Ishikawa (cell line): ENCODE results near the gene ZNF778.

Source experiments
- CEBPB ChIP-seq: IDR thresholded peaks from 2 replicates; pipeline ENCODE4 v1.6.1; 2012
- CREB1 ChIP-seq: IDR thresholded peaks from 2 replicates; pipeline ENCODE4 v1.6.1; 2012; ENCODE audit warnings: low read depth
- EGR1 ChIP-seq: IDR thresholded peaks from 2 replicates; pipeline ENCODE4 v1.6.1; 2012
- EP300 ChIP-seq: IDR thresholded peaks from 2 replicates; pipeline ENCODE4 v1.6.1; 2012; ENCODE audit warnings: borderline replicate concordance
- FOXM1 ChIP-seq: IDR thresholded peaks from 2 replicates; pipeline ENCODE4 v1.6.1; 2012; ENCODE audit warnings: low read depth, borderline replicate concordance
- NFIC ChIP-seq: IDR thresholded peaks from 2 replicates; pipeline ENCODE4 v1.6.1; 2012
- RAD21 ChIP-seq: IDR thresholded peaks from 2 replicates; pipeline ENCODE4 v1.6.1; 2012; ENCODE audit warnings: low read depth
- TAF1 ChIP-seq: IDR thresholded peaks from 2 replicates; pipeline ENCODE4 v1.6.1; 2012; ENCODE audit warnings: low read depth, mild to moderate bottlenecking
- TCF12 ChIP-seq: IDR thresholded peaks from 2 replicates; pipeline ENCODE4 v1.6.1; 2012; ENCODE audit warnings: low read depth
- TEAD4 ChIP-seq: IDR thresholded peaks from 2 replicates; pipeline ENCODE4 v1.6.1; 2012
- YY1 ChIP-seq: IDR thresholded peaks from 2 replicates; pipeline ENCODE4 v1.6.1; 2012; ENCODE audit warnings: low read depth
- ZBTB7A ChIP-seq: IDR thresholded peaks from 2 replicates; pipeline ENCODE4 v1.6.1; 2012; ENCODE audit warnings: low read depth
- TF ChIP-seq, protein P1 (sequence below): IDR thresholded peaks from 2 replicates; pipeline ENCODE4 v1.6.1; 2012
- TF ChIP-seq, protein P2 (sequence below): IDR thresholded peaks from 2 replicates; pipeline ENCODE4 v1.6.1; 2012
- TF ChIP-seq, protein P3 (sequence below): IDR thresholded peaks from 2 replicates; pipeline ENCODE4 v1.6.1; 2012; ENCODE audit warnings: low read depth, mild to moderate bottlenecking

ZNF778 gene

DNA sequence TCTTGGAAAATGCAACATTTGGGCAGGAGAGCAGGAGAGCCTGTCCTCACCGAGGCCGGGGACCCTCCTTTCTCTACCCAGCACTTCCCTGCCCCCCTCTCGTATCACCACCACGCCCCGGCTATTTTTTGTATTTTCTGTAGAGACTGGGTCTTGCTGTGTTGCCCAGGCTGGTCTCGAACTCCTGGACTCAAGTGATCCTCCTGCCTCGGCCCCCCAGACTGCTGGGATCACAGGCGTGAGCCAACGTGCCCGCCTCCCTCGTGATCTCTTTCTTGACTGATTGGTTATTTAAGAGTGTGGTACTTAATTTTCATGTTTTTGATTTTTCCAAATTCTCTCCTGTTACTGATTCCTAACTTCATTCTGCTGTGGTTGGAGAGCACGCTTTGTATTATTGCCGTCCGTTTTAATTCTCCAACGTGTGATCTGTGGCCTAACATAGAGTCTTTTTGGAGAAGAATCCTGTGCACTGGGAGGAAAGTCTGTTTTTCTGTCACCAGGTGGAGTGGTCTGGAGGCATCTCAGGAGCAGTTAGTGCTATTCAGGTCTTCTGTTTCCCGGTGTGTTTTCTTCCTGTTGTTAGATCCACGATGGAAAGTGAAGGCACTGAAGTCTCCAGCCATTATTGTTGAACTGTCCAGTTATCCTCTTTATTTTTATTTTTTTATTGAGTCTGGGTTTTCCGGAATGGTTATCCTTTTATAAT is 40.4 kb downstream of the ZNF778 start:
- TF ChIP-seq TCF12 = no peak
- no peak for TF ChIP-seq RAD21
- TF ChIP-seq, protein P1, sequence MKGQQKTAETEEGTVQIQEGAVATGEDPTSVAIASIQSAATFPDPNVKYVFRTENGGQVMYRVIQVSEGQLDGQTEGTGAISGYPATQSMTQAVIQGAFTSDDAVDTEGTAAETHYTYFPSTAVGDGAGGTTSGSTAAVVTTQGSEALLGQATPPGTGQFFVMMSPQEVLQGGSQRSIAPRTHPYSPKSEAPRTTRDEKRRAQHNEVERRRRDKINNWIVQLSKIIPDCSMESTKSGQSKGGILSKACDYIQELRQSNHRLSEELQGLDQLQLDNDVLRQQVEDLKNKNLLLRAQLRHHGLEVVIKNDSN = no peak
- no peak for TF ChIP-seq NFIC
- no peak for TF ChIP-seq CEBPB
- TF ChIP-seq EGR1 = no peak
- no peak for TF ChIP-seq TAF1
- TF ChIP-seq CREB1 = no peak
- TF ChIP-seq FOXM1 = no peak
- no peak for TF ChIP-seq YY1
- no peak for TF ChIP-seq TEAD4
- no peak for TF ChIP-seq ZBTB7A
- TF ChIP-seq, protein P2, sequence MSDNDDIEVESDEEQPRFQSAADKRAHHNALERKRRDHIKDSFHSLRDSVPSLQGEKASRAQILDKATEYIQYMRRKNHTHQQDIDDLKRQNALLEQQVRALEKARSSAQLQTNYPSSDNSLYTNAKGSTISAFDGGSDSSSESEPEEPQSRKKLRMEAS = no peak
- TF ChIP-seq, protein P3, sequence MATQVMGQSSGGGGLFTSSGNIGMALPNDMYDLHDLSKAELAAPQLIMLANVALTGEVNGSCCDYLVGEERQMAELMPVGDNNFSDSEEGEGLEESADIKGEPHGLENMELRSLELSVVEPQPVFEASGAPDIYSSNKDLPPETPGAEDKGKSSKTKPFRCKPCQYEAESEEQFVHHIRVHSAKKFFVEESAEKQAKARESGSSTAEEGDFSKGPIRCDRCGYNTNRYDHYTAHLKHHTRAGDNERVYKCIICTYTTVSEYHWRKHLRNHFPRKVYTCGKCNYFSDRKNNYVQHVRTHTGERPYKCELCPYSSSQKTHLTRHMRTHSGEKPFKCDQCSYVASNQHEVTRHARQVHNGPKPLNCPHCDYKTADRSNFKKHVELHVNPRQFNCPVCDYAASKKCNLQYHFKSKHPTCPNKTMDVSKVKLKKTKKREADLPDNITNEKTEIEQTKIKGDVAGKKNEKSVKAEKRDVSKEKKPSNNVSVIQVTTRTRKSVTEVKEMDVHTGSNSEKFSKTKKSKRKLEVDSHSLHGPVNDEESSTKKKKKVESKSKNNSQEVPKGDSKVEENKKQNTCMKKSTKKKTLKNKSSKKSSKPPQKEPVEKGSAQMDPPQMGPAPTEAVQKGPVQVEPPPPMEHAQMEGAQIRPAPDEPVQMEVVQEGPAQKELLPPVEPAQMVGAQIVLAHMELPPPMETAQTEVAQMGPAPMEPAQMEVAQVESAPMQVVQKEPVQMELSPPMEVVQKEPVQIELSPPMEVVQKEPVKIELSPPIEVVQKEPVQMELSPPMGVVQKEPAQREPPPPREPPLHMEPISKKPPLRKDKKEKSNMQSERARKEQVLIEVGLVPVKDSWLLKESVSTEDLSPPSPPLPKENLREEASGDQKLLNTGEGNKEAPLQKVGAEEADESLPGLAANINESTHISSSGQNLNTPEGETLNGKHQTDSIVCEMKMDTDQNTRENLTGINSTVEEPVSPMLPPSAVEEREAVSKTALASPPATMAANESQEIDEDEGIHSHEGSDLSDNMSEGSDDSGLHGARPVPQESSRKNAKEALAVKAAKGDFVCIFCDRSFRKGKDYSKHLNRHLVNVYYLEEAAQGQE = no peak
- no peak for TF ChIP-seq EP300

DNA sequence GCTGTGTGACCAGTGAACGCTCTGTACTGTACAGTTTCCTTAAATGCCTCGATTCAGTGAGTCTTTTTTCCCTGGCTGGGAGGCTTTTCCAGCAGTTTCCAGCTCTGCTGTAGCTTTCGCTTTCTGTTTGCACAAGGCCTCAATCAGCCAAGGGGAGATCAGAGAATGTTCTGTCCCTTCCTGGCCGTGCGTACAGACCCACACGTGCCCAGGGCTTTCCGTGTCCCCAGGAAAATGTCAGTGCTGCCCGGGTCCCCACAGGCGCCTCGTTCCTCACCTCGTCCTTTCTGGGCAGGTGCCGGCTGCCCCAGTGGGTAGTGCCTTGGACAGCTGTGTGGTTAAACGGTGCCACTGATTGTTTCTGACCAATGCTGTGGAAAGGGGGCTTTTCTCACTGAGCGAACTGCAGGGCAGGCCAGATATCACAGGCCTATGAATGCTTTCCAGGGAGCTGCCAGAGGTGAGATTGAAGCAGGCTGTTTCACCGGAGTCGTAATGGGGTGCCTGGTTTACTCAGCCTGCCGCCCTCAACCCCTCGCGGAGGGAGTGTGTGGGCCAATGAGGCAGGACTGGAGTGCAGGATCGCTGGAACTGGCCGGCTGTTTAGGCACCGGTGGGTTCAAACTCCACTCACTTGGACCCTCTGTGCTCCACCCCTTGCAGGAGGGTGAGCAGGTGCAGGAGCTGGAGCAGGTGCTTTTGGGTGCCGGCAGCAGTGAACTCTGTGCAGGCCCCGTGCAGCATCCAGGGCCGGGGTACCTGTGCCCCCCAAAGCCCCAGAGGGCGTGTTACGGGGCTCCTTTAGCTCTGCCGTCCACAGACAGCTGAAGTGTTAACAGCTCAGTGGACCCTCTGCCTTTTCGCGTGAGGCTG is 44.4 kb downstream of the ZNF778 start:
- TF ChIP-seq EP300 = no peak
- TF ChIP-seq TEAD4 = no peak
- TF ChIP-seq, protein P1 = no peak
- TF ChIP-seq RAD21 = no peak
- TF ChIP-seq FOXM1 = no peak
- TF ChIP-seq ZBTB7A = no peak
- TF ChIP-seq, protein P3 = no peak
- no peak for TF ChIP-seq YY1
- no peak for TF ChIP-seq TAF1
- no peak for TF ChIP-seq NFIC
- TF ChIP-seq EGR1 = no peak
- no peak for TF ChIP-seq CREB1
- TF ChIP-seq CEBPB = no peak
- no peak for TF ChIP-seq TCF12
- TF ChIP-seq, protein P2 = no peak

DNA sequence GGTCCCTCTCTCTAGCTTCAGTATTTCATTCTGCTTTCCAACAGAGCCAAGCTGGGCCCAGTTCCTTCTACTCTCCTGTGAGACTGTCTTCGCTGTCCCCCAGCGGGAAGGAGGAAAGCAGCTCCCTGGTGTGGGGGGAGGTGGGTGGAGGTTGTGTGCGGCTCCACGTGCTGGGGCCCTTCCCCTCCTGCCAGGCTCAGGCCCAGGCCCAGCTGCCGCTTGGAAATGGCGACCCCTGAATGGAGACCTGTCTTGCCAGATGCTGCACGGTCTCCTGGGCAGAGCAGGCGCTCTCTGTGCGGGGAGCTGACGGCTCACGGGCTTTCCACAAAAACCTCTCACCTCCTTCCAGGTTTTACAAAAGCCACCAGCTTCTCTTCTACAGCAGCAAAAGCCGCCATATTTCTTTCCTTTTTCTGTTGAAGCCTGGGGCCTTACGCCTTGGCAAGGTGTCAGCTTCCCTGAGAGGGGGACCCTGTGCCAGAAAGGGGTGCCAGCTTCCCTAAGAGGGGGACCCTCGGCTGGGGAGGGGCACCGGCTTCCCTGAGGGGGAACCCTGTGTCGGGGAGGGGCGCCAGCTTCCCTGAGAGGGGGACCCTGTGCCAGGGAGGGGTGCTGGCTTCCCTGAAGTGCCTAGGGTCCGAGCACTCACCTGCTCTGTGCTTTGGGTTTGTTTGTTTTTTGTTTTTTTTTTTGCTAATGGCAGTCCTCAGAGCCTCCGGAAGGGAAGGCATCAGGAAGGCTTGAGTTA is 47.5 kb downstream of the ZNF778 start:
- TF ChIP-seq YY1 (no peak), CEBPB (no peak), CREB1 (no peak), NFIC (no peak), RAD21 (no peak), TEAD4 (no peak)

DNA sequence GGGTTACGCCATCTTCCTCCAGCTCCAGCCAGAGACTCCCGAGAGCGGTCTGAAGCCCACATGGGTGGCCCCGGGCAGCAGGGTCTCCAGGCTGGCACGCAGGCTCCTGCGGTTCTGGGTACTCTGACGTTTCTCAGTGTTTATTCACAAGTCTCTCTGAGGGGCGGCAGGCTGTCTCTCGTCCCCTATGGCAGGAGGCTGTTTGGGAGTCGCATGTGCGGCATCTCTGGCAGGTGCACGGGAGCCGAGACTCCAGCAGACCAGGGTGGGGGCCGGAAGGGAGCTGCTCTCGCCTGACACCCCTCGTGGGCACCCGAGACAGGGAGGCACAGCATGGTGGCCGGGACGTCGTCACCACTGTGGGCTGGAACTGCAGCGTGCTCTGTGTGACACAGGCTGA is 48.1 kb downstream of the ZNF778 start:
- no peak for TF ChIP-seq YY1
- no peak for TF ChIP-seq CREB1
- no peak for TF ChIP-seq EP300
- TF ChIP-seq FOXM1 = no peak
- TF ChIP-seq TCF12 = no peak
- TF ChIP-seq, protein P2 = no peak
- TF ChIP-seq RAD21 = no peak
- TF ChIP-seq EGR1 = no peak
- TF ChIP-seq, protein P1 = no peak
- no peak for TF ChIP-seq CEBPB
- TF ChIP-seq TAF1 = no peak
- TF ChIP-seq ZBTB7A = no peak
- no peak for TF ChIP-seq NFIC
- TF ChIP-seq, protein P3 = no peak
- TF ChIP-seq TEAD4 = no peak
